EH (cell line): ENCODE measurements around the gene MALL.
A peak's percentile ranks its signal among the peaks of the same experiment; 100 is the strongest.
"Not testable (repeated sequence)": the region's sequence is repeated elsewhere in the genome, so short reads cannot be mapped to it uniquely, and the experiment has no call there.

Experiments
- DNase-seq: peaks from one replicate; pipeline ENCODE4 v3.0.0-alpha.2; 2015; ENCODE audit warnings: low read depth

MALL gene

GRCh38 chr2:110097506-110098220 is 18.0 kb downstream of the MALL start:
- DNase-seq, result no peak

- no peak for DNase-seq
These were observed 19.5 kb downstream of the MALL start for GRCh38 chr2:110095994-110096633.

- DNase-seq, result not testable (repeated sequence)
These were observed 20.6 kb downstream of the MALL start for GRCh38 chr2:110094884-110095534.

GRCh38 chr2:110093924-110094323 is 21.7 kb downstream of the MALL start:
- not testable (repeated sequence) for DNase-seq

GRCh38 chr2:110090164-110090563 is 25.5 kb downstream of the MALL start:
- not testable (repeated sequence) for DNase-seq

- DNase-seq, result not testable (repeated sequence)
These were observed 31.9 kb downstream of the MALL start for GRCh38 chr2:110083757-110084156.

- not testable (repeated sequence) for DNase-seq
These were observed 32.5 kb downstream of the MALL start for GRCh38 chr2:110083162-110083561.

- DNase-seq, result not testable (repeated sequence)
These were observed 37.5 kb downstream of the MALL start for GRCh38 chr2:110078104-110078503.

- DNase-seq, result not testable (repeated sequence)
These were observed 39.7 kb downstream of the MALL start for GRCh38 chr2:110075896-110076295.

GRCh38 chr2:110069869-110070268 is 45.8 kb downstream of the MALL start:
- DNase-seq, result not testable (repeated sequence)

- not testable (repeated sequence) for DNase-seq
These were observed 47.5 kb downstream of the MALL start for GRCh38 chr2:110068153-110068552.

- not testable (repeated sequence) for DNase-seq
These were observed 53.3 kb downstream of the MALL start for GRCh38 chr2:110062332-110062731.

GRCh38 chr2:110060550-110060949 is 55.1 kb downstream of the MALL start:
- not testable (repeated sequence) for DNase-seq

GRCh38 chr2:110059694-110060358 is 55.8 kb downstream of the MALL start:
- not testable (repeated sequence) for DNase-seq

GRCh38 chr2:110059009-110059693 is 56.5 kb downstream of the MALL start:
- not testable (repeated sequence) for DNase-seq

GRCh38 chr2:110058034-110058433 is 57.6 kb downstream of the MALL start:
- DNase-seq, result not testable (repeated sequence)

- DNase-seq, result not testable (repeated sequence)
These were observed 59.7 kb downstream of the MALL start for GRCh38 chr2:110055819-110056408.

GRCh38 chr2:110054521-110055407 is 60.9 kb downstream of the MALL start:
- DNase-seq, result peak; percentile 63

- not testable (repeated sequence) for DNase-seq
These were observed 61.9 kb downstream of the MALL start for GRCh38 chr2:110053688-110054087.

GRCh38 chr2:110052166-110052565 is 63.5 kb downstream of the MALL start:
- not testable (repeated sequence) for DNase-seq
